Measurements from ENCODE around the gene KAT2B. TPM values are rescaled to one million over a fixed set of nuclear protein-coding genes. Genes with fewer than 3 reads are reported as not detected.

The KAT2B gene
- total RNA-seq, 1 donor from 2014 or later: 13.6 TPM

GRCh38 chr3:20046556-20046955 is 6.3 kb downstream of the KAT2B start:
- Mint-ChIP-seq H3K36me3 (ENCODE audit: unreplicated experiment) (no peaks in the 10 kb centered on the region), H3K4me3 (ENCODE audit: unreplicated experiment) (no peak overlapping the region), H3K27ac (ENCODE audit: unreplicated experiment) (no peak overlapping the region), H3K27me3 (ENCODE audit: unreplicated experiment) (peaks cover 8% of the 10 kb centered on the region), H3K9me3 (ENCODE audit: unreplicated experiment) (peaks cover 7% of the 10 kb centered on the region), H3K4me1 (ENCODE audit: low read depth, unreplicated experiment) (peaks cover 10% of the 10 kb centered on the region)
- no peak for TF ChIP-seq CTCF (IDR thresholded peaks at IDR 0.05; ENCODE audit: partially characterized antibody, unreplicated experiment)
- no peak for DNase-seq

- Mint-ChIP-seq H3K4me3 (ENCODE audit: unreplicated experiment) (no peak overlapping the region), H3K4me1 (ENCODE audit: low read depth, unreplicated experiment) (peaks cover 3% of the 10 kb centered on the region), H3K27me3 (ENCODE audit: unreplicated experiment) (peaks cover 1% of the 10 kb centered on the region), H3K9me3 (ENCODE audit: unreplicated experiment) (no peaks in the 10 kb centered on the region), H3K36me3 (ENCODE audit: unreplicated experiment) (no peaks in the 10 kb centered on the region), H3K27ac (ENCODE audit: unreplicated experiment) (no peak overlapping the region)
- TF ChIP-seq CTCF (IDR thresholded peaks at IDR 0.05; ENCODE audit: partially characterized antibody, unreplicated experiment): no peak
- DNase-seq: no peak
Observed at GRCh38 chr3:20047341-20047779, 7.1 kb downstream of the KAT2B start.

- Mint-ChIP-seq H3K4me1 (ENCODE audit: low read depth, unreplicated experiment) (peaks cover 3% of the 10 kb centered on the region), H3K27ac (ENCODE audit: unreplicated experiment) (no peak overlapping the region), H3K9me3 (ENCODE audit: unreplicated experiment) (no peaks in the 10 kb centered on the region), H3K4me3 (ENCODE audit: unreplicated experiment) (no peak overlapping the region), H3K36me3 (ENCODE audit: unreplicated experiment) (no peaks in the 10 kb centered on the region), H3K27me3 (ENCODE audit: unreplicated experiment) (no peaks in the 10 kb centered on the region)
- no peak for TF ChIP-seq CTCF (IDR thresholded peaks at IDR 0.05; ENCODE audit: partially characterized antibody, unreplicated experiment)
- no peak for DNase-seq
Observed at GRCh38 chr3:20047976-20048883, 8.0 kb downstream of the KAT2B start.

- no peak overlapping the region for H3K4me3 Mint-ChIP-seq (ENCODE audit: unreplicated experiment)
- DNase-seq: no peak
- no peaks in the 10 kb centered on the region for H3K36me3 Mint-ChIP-seq (ENCODE audit: unreplicated experiment)
- no peak for TF ChIP-seq CTCF (IDR thresholded peaks at IDR 0.05; ENCODE audit: partially characterized antibody, unreplicated experiment)
- H3K9me3 Mint-ChIP-seq (ENCODE audit: unreplicated experiment): no peaks in the 10 kb centered on the region
- no peak overlapping the region for H3K27ac Mint-ChIP-seq (ENCODE audit: unreplicated experiment)
- no peaks in the 10 kb centered on the region for H3K27me3 Mint-ChIP-seq (ENCODE audit: unreplicated experiment)
- peaks cover 3% of the 10 kb centered on the region for H3K4me1 Mint-ChIP-seq (ENCODE audit: low read depth, unreplicated experiment)
Observed at GRCh38 chr3:20051123-20051806, 11.0 kb downstream of the KAT2B start.

- H3K4me3 Mint-ChIP-seq (ENCODE audit: unreplicated experiment): no peak overlapping the region
- no peaks in the 10 kb centered on the region for H3K9me3 Mint-ChIP-seq (ENCODE audit: unreplicated experiment)
- no peak for TF ChIP-seq CTCF (IDR thresholded peaks at IDR 0.05; ENCODE audit: partially characterized antibody, unreplicated experiment)
- H3K27ac Mint-ChIP-seq (ENCODE audit: unreplicated experiment): no peak overlapping the region
- H3K27me3 Mint-ChIP-seq (ENCODE audit: unreplicated experiment): no peaks in the 10 kb centered on the region
- H3K36me3 Mint-ChIP-seq (ENCODE audit: unreplicated experiment): no peaks in the 10 kb centered on the region
- DNase-seq: no peak
- H3K4me1 Mint-ChIP-seq (ENCODE audit: low read depth, unreplicated experiment): no peaks in the 10 kb centered on the region
Observed at GRCh38 chr3:20052851-20053250, 12.6 kb downstream of the KAT2B start.
